ENCODE measurements around the gene ANKRD52.

The ANKRD52 gene

GRCh38 chr12:56242986-56243385 is 15.2 kb downstream of the ANKRD52 start:
- Mint-ChIP-seq H3K27ac (no peak overlapping the region), H3K4me3 (no peak overlapping the region), H3K9me3 (no peaks in the 10 kb centered on the region), H3K27me3 (ENCODE audit: low read depth) (no peaks in the 10 kb centered on the region), H3K4me1 (ENCODE audit: low read depth) (peaks cover 2% of the 10 kb centered on the region), H3K36me3 (ENCODE audit: low read depth) (peaks cover 29% of the 10 kb centered on the region)
- DNase-seq (ENCODE audit: low spot score) = no peak

DNA sequence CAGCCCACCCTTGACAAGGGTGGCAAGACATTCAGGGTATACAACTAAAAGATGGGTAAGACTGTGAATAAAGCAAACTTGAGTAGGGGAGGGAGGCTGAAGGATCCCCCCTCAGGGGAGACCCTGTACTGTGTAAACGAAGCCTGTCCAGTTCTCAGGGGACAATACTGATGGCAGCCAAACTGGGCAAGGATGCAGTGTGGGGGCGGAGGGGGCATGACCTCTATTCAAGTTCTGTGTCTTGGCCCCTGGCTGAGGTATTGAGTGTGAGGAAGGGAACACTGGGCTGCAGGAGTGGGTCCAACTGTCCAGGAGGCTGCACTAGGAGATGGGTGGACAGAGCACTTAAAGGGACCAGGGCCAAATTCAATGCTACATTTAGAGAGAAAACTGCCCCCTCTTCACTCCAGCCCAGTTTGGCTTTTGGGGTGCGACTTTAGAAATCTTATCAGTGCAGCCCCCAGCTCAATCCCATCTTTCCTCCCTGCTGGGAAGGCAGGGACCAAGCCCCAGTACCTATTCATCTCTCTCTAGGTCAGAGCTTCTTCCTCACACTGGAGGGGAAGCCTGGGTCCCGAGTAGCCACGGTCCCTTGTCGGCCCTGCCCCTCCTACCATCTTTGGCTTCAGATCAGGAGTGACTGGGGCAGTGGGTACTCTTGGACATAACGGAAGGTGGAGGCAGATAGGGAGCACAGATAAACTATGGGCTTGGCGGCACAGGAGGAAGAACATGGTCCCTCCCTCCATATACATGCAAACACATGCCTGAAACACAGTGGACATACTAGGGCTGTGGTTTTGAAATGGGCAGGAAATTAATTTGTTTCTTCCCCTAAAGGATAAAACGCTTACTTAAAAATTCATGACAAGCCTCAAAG is 16.5 kb downstream of the ANKRD52 start:
- Mint-ChIP-seq H3K27ac (no peak overlapping the region), H3K4me1 (ENCODE audit: low read depth) (peaks cover 2% of the 10 kb centered on the region), H3K27me3 (ENCODE audit: low read depth) (no peaks in the 10 kb centered on the region), H3K36me3 (ENCODE audit: low read depth) (peaks cover 27% of the 10 kb centered on the region), H3K4me3 (no peak overlapping the region), H3K9me3 (no peaks in the 10 kb centered on the region)
- DNase-seq (ENCODE audit: low spot score) = no peak

DNA sequence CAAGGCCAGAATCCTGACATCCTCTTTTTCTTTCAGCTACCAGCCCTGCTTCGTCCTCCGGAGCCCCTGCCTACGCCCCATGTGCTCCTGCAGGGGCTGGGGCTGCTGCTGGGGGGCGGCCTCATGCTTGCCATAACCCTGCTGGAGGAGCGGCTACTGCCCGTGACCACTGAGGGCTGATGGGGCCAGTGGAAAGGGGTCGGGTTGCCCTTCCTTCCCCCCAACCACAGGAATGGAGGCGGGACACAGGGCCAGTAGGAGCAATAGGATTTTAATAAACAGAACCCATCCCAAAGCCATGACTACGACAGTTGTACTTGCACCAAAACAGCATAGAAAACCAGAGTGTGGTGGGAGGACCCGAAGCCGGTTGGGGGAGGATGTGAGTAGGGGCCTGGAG is 20.6 kb downstream of the ANKRD52 start:
- no peaks in the 10 kb centered on the region for H3K9me3 Mint-ChIP-seq
- no peaks in the 10 kb centered on the region for H3K27me3 Mint-ChIP-seq (ENCODE audit: low read depth)
- DNase-seq (ENCODE audit: low spot score) = no peak
- H3K4me3 Mint-ChIP-seq = no peak overlapping the region
- H3K36me3 Mint-ChIP-seq (ENCODE audit: low read depth) = peaks cover 19% of the 10 kb centered on the region
- H3K4me1 Mint-ChIP-seq (ENCODE audit: low read depth) = peaks cover under 1% of the 10 kb centered on the region
- H3K27ac Mint-ChIP-seq = no peak overlapping the region

GRCh38 chr12:56236985-56237384 is 21.2 kb downstream of the ANKRD52 start:
- H3K36me3 Mint-ChIP-seq (ENCODE audit: low read depth) = peaks cover 14% of the 10 kb centered on the region
- no peaks in the 10 kb centered on the region for H3K4me1 Mint-ChIP-seq (ENCODE audit: low read depth)
- no peak overlapping the region for H3K4me3 Mint-ChIP-seq
- H3K9me3 Mint-ChIP-seq = no peaks in the 10 kb centered on the region
- DNase-seq (ENCODE audit: low spot score) = no peak
- no peaks in the 10 kb centered on the region for H3K27me3 Mint-ChIP-seq (ENCODE audit: low read depth)
- no peak overlapping the region for H3K27ac Mint-ChIP-seq

GRCh38 chr12:56236091-56236490 is 22.1 kb downstream of the ANKRD52 start:
- peaks cover 8% of the 10 kb centered on the region for H3K36me3 Mint-ChIP-seq (ENCODE audit: low read depth)
- no peak overlapping the region for H3K4me3 Mint-ChIP-seq
- H3K4me1 Mint-ChIP-seq (ENCODE audit: low read depth) = no peaks in the 10 kb centered on the region
- no peak for DNase-seq (ENCODE audit: low spot score)
- H3K27ac Mint-ChIP-seq = no peak overlapping the region
- H3K27me3 Mint-ChIP-seq (ENCODE audit: low read depth) = no peaks in the 10 kb centered on the region
- no peaks in the 10 kb centered on the region for H3K9me3 Mint-ChIP-seq

DNA sequence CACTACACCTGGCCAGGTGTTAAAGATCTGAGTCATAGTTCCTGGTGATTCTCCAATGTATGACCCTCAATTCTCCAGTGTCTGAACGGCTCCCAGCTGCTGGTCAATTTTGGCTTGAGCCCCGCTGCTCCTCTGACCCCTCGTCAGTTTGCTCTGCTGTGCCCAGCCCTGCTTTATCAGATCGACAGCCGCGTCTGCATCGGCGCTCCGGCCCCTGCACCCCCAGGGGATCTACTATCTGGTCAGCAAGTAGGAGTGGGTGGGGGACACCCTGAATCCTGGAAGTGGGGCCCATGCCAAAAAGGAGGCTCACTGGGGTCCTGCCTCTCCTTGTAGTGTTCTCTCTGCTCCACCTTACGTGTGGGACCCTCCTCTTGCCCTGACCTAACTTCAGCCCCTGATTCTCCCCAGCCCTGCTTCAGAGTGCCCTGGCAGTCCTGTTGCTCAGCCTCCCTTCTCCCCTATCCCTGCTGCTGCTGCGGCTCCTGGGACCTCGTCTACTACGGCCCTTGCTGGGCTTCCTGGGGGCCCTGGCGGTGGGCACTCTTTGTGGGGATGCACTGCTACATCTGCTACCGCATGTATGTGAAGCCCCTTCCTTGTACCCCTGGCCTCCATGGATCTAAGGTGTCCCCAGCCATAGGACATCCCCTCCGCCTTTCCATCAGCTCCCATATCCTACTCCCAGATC is 23.3 kb downstream of the ANKRD52 start:
- H3K27me3 Mint-ChIP-seq (ENCODE audit: low read depth) = no peaks in the 10 kb centered on the region
- H3K4me3 Mint-ChIP-seq = no peak overlapping the region
- no peak overlapping the region for H3K27ac Mint-ChIP-seq
- H3K9me3 Mint-ChIP-seq = no peaks in the 10 kb centered on the region
- DNase-seq (ENCODE audit: low spot score) = no peak
- H3K4me1 Mint-ChIP-seq (ENCODE audit: low read depth) = no peaks in the 10 kb centered on the region
- H3K36me3 Mint-ChIP-seq (ENCODE audit: low read depth) = peaks cover 5% of the 10 kb centered on the region

GRCh38 chr12:56231184-56231582 is 27.0 kb downstream of the ANKRD52 start:
- Mint-ChIP-seq H3K36me3 (ENCODE audit: low read depth) (peaks cover 4% of the 10 kb centered on the region), H3K27ac (no peak overlapping the region), H3K9me3 (no peaks in the 10 kb centered on the region), H3K4me3 (no peak overlapping the region), H3K27me3 (ENCODE audit: low read depth) (no peaks in the 10 kb centered on the region), H3K4me1 (ENCODE audit: low read depth) (peaks cover 2% of the 10 kb centered on the region)
- DNase-seq (ENCODE audit: low spot score) = no peak

DNA sequence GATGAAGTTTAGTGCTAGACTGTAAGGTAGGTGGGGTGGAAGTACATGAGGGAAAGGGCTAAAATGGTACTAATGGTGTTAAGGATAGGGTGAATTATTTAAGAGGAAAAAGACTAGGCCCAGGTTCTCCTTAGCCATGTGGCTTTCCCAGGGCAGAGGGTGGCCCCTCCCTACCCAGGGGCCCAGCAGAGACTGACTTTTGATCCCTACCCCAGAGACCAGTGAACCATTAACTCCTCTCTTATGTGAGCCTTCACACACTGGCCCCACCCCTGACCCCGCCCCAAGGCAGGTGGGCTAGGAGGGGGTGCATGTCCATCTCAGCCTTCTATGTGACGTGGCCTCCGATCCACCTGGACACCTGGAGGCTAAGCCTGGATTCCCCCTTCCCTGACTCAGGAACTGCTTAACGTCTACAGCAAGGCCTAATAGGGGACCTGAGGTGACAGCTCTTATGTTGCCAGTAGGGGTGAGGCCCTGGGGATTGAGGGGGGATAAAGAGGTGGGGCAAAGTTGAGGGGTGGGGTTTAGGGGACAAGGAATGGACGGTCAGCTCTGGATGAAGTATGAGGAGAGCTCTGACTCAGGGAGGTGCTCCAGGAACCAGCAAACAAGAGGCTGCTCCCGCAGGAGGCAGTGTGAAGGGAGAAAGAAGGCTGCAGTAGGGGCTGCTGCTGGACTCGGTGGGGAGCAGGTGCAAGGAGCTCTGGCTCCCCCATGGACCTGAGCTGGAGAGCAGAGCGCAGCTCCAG is 27.6 kb downstream of the ANKRD52 start:
- Mint-ChIP-seq H3K4me3 (no peak overlapping the region), H3K27ac (no peak overlapping the region)

GRCh38 chr12:56229916-56230431 is 28.2 kb downstream of the ANKRD52 start, which contains the start of gene SLC39A5:
TSS of gene SLC39A5 (plus strand) at chr12:56230051. CDS start at chr12:56231275, 1,224 bp downstream.
- Mint-ChIP-seq H3K27ac (no peak within 1 kb of the TSS), H3K27me3 (ENCODE audit: low read depth) (no peaks in the 10 kb centered on the region), H3K4me1 (ENCODE audit: low read depth) (peaks cover 9% of the 10 kb centered on the region), H3K9me3 (no peaks in the 10 kb centered on the region), H3K36me3 (ENCODE audit: low read depth) (peaks cover 8% of the 10 kb centered on the region), H3K4me3 (no peak within 1 kb of the TSS)
- no peak for DNase-seq (ENCODE audit: low spot score)

More for the DNA sequence above, 27.6 kb downstream of the ANKRD52 start:
- no peak for DNase-seq (ENCODE audit: low spot score)
- Mint-ChIP-seq H3K4me1 (ENCODE audit: low read depth) (peaks cover 3% of the 10 kb centered on the region), H3K27me3 (ENCODE audit: low read depth) (no peaks in the 10 kb centered on the region), H3K36me3 (ENCODE audit: low read depth) (peaks cover 6% of the 10 kb centered on the region), H3K9me3 (no peaks in the 10 kb centered on the region)

DNA sequence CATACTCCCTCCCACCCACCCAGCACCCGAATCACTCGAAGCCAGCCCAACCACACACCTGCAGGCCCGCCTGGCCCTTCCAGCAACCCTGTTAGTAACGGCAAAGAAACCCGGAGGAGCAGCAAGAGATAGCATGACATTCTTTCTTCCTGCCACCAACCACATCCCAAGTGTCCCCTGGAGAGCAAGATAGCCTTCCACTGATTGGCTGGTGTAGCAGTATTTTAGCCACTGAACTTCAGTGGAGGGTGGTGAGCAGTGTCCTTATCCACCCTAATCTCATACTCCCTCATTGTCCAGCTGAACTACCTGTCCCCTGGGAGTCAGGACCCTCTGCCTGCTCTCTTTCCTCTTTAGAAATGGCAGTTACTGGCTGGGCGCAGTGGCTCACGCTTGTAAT is 29.1 kb downstream of the ANKRD52 start:
- H3K27ac Mint-ChIP-seq = no peak overlapping the region
- peaks cover 8% of the 10 kb centered on the region for H3K36me3 Mint-ChIP-seq (ENCODE audit: low read depth)
- no peak overlapping the region for H3K4me3 Mint-ChIP-seq
- H3K4me1 Mint-ChIP-seq (ENCODE audit: low read depth) = peaks cover 13% of the 10 kb centered on the region
- H3K9me3 Mint-ChIP-seq = no peaks in the 10 kb centered on the region
- H3K27me3 Mint-ChIP-seq (ENCODE audit: low read depth) = no peaks in the 10 kb centered on the region
- no peak for DNase-seq (ENCODE audit: low spot score)

GRCh38 chr12:56224954-56225353 is 33.2 kb downstream of the ANKRD52 start:
- Mint-ChIP-seq H3K4me1 (ENCODE audit: low read depth) (peaks cover 40% of the 10 kb centered on the region), H3K27ac (peak overlapping the region; percentile 70), H3K4me3 (peak overlapping the region; percentile 100), H3K36me3 (ENCODE audit: low read depth) (peaks cover 8% of the 10 kb centered on the region), H3K9me3 (no peaks in the 10 kb centered on the region), H3K27me3 (ENCODE audit: low read depth) (no peaks in the 10 kb centered on the region)
- no peak for DNase-seq (ENCODE audit: low spot score)

GRCh38 chr12:56224102-56224701 is 34.0 kb downstream of the ANKRD52 start, which contains the start of gene NABP2:
TSS of gene NABP2 (plus strand) at chr12:56224342. CDS start at chr12:56224857, 515 bp downstream.
- peaks cover 40% of the 10 kb centered on the region for H3K4me1 Mint-ChIP-seq (ENCODE audit: low read depth)
- H3K36me3 Mint-ChIP-seq (ENCODE audit: low read depth) = peaks cover 8% of the 10 kb centered on the region
- H3K4me3 Mint-ChIP-seq = peak within 1 kb of the TSS; percentile 100
- peak within 1 kb of the TSS; percentile 70 for H3K27ac Mint-ChIP-seq
- no peaks in the 10 kb centered on the region for H3K9me3 Mint-ChIP-seq
- peak; percentile 97 for DNase-seq (ENCODE audit: low spot score)
- H3K27me3 Mint-ChIP-seq (ENCODE audit: low read depth) = no peaks in the 10 kb centered on the region

- no peaks in the 10 kb centered on the region for H3K9me3 Mint-ChIP-seq
- H3K27me3 Mint-ChIP-seq (ENCODE audit: low read depth) = no peaks in the 10 kb centered on the region
- no peak for DNase-seq (ENCODE audit: low spot score)
- H3K4me3 Mint-ChIP-seq = peak overlapping the region; percentile 100
- H3K4me1 Mint-ChIP-seq (ENCODE audit: low read depth) = peaks cover 40% of the 10 kb centered on the region
- H3K36me3 Mint-ChIP-seq (ENCODE audit: low read depth) = peaks cover 8% of the 10 kb centered on the region
- H3K27ac Mint-ChIP-seq = peak overlapping the region; percentile 55
Observed at GRCh38 chr12:56223571-56224101, 34.5 kb downstream of the ANKRD52 start.
